ENCODE results near the gene ANKRD63.

DNA sequence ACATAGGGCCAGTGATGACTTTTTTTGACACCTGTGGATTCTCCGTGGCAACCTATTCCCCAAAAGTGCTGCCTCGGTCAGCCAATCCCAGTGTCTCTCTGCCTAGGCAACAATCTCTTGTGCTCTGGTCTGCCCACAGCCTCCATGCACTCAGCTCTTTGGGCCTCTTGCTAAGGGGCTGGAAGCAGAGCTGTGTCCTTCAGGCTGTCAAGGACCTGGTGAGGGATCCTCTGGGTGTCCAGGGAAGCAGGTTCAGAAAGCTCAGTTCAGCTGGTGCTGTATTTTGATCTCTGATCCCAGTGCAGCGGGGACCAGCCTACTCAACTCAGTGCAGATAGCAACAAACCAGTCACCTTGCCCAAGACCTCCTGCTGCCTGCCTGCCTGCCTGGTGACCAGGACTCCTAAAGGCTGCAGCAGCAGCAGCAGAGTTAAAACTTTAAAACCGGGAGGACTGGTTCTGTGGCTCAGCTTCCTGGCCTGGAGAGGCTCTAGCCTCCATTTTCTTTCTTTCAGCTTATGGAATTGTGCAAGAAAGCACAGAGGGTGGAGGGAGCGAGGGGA, 37.8 kb downstream of the ANKRD63 start:
- TF ChIP-seq CSDC2 (CRISPR knock-in tag; IDR thresholded peaks at IDR 0.05) (no peak), BACH2 (CRISPR knock-in tag; IDR thresholded peaks at IDR 0.05; ENCODE audit: borderline replicate concordance) (no peak), RARB (CRISPR knock-in tag; IDR thresholded peaks at IDR 0.05) (no peak), ZFP30 (CRISPR knock-in tag; IDR thresholded peaks at IDR 0.05) (no peak), ZFP3 (CRISPR knock-in tag; IDR thresholded peaks at IDR 0.05) (no peak), OSR1 (CRISPR knock-in tag; IDR thresholded peaks at IDR 0.05) (no peak), GLIS3 (CRISPR knock-in tag; IDR thresholded peaks at IDR 0.05) (no peak), ISL1 (CRISPR knock-in tag; IDR thresholded peaks at IDR 0.05) (no peak)
- TF ChIP-seq, protein P1, sequence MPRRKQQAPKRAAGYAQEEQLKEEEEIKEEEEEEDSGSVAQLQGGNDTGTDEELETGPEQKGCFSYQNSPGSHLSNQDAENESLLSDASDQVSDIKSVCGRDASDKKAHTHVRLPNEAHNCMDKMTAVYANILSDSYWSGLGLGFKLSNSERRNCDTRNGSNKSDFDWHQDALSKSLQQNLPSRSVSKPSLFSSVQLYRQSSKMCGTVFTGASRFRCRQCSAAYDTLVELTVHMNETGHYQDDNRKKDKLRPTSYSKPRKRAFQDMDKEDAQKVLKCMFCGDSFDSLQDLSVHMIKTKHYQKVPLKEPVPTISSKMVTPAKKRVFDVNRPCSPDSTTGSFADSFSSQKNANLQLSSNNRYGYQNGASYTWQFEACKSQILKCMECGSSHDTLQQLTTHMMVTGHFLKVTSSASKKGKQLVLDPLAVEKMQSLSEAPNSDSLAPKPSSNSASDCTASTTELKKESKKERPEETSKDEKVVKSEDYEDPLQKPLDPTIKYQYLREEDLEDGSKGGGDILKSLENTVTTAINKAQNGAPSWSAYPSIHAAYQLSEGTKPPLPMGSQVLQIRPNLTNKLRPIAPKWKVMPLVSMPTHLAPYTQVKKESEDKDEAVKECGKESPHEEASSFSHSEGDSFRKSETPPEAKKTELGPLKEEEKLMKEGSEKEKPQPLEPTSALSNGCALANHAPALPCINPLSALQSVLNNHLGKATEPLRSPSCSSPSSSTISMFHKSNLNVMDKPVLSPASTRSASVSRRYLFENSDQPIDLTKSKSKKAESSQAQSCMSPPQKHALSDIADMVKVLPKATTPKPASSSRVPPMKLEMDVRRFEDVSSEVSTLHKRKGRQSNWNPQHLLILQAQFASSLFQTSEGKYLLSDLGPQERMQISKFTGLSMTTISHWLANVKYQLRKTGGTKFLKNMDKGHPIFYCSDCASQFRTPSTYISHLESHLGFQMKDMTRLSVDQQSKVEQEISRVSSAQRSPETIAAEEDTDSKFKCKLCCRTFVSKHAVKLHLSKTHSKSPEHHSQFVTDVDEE (CRISPR knock-in tag; IDR thresholded peaks at IDR 0.05) = no peak
- TF ChIP-seq, protein P2, sequence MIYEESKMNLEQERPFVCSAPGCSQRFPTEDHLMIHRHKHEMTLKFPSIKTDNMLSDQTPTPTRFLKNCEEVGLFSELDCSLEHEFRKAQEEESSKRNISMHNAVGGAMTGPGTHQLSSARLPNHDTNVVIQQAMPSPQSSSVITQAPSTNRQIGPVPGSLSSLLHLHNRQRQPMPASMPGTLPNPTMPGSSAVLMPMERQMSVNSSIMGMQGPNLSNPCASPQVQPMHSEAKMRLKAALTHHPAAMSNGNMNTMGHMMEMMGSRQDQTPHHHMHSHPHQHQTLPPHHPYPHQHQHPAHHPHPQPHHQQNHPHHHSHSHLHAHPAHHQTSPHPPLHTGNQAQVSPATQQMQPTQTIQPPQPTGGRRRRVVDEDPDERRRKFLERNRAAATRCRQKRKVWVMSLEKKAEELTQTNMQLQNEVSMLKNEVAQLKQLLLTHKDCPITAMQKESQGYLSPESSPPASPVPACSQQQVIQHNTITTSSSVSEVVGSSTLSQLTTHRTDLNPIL (CRISPR knock-in tag; IDR thresholded peaks at IDR 0.05; ENCODE audit: low read depth) = no peak
- TF ChIP-seq, protein P3, sequence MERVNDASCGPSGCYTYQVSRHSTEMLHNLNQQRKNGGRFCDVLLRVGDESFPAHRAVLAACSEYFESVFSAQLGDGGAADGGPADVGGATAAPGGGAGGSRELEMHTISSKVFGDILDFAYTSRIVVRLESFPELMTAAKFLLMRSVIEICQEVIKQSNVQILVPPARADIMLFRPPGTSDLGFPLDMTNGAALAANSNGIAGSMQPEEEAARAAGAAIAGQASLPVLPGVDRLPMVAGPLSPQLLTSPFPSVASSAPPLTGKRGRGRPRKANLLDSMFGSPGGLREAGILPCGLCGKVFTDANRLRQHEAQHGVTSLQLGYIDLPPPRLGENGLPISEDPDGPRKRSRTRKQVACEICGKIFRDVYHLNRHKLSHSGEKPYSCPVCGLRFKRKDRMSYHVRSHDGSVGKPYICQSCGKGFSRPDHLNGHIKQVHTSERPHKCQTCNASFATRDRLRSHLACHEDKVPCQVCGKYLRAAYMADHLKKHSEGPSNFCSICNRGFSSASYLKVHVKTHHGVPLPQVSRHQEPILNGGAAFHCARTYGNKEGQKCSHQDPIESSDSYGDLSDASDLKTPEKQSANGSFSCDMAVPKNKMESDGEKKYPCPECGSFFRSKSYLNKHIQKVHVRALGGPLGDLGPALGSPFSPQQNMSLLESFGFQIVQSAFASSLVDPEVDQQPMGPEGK (CRISPR knock-in tag; IDR thresholded peaks at IDR 0.05; ENCODE audit: borderline replicate concordance) = no peak

All from SK-N-SH treated with all-trans-retinoic acid at 6 μM for 48 hours (cell line).